HL-60 (cell line): Measurements from ENCODE around the gene MYH9.
"Not testable (repeated sequence)": the region's sequence is repeated elsewhere in the genome, so short reads cannot be mapped to it uniquely, and the experiment has no call there.

Experiments
- DNase-seq, 2 experiments: peaks; one replicate each; pipeline ENCODE4 v3.0.0-alpha.2; 2010 to 2020; ENCODE audit warnings: low read depth in 1 of 2, low spot score in 1 of 2
- H3K27ac ChIP-seq: fragments of 250-450 bp; sonication (Bioruptor Pico); replicated peaks from 2 replicates; pipeline ENCODE4 v1.5.1; 2020; ENCODE audit warnings: mild to moderate bottlenecking, moderate library complexity
- H3K27me3 ChIP-seq: fragments of 250-450 bp; sonication (Bioruptor Pico); 2 replicates; pipeline ENCODE4 v1.5.1; 2021; ENCODE audit warnings: mild to moderate bottlenecking, moderate library complexity; ENCODE audit not compliant: insufficient read depth, poor library complexity, severe bottlenecking
- H3K4me3 ChIP-seq: replicated peaks from 2 replicates; pipeline ENCODE4 v1.5.1; 2011; ENCODE audit warnings: mild to moderate bottlenecking, control low read depth, low read length; ENCODE audit not compliant: insufficient read depth
- GABPA ChIP-seq: IDR thresholded peaks from 2 replicates; pipeline ENCODE4 v1.6.1; 2012; ENCODE audit warnings: low read depth
- POLR2AphosphoS5 ChIP-seq: IDR thresholded peaks from 2 replicates; pipeline ENCODE4 v1.6.1; 2012; ENCODE audit warnings: low read depth
- REST ChIP-seq: IDR thresholded peaks from 2 replicates; pipeline ENCODE4 v1.6.1; 2012; ENCODE audit warnings: low read depth; ENCODE audit not compliant: insufficient replicate concordance
- SPI1 ChIP-seq: IDR thresholded peaks from 2 replicates; pipeline ENCODE4 v1.6.1; 2012; ENCODE audit warnings: low read depth, mild to moderate bottlenecking, borderline replicate concordance
- TF ChIP-seq, protein P1 (sequence below): IDR thresholded peaks from one replicate; pipeline ENCODE4 v1.5.1; 2011; ENCODE audit warnings: low read length, control low read depth, inconsistent platforms; ENCODE audit not compliant: insufficient read depth

Gene MYH9

GRCh38 chr22:36425977-36426523 lies 38.3 kb upstream of the MYH9 start:
- Histone ChIP-seq H3K27me3 (no peaks in the 10 kb centered on the region), H3K4me3 (no peak overlapping the region), H3K27ac (peak overlapping the region; percentile 58)
- DNase-seq, result no peak
- TF ChIP-seq GABPA, result no peak
- TF ChIP-seq POLR2AphosphoS5, result no peak
- TF ChIP-seq SPI1, result no peak
- TF ChIP-seq REST, result no peak
- TF ChIP-seq, protein P1, sequence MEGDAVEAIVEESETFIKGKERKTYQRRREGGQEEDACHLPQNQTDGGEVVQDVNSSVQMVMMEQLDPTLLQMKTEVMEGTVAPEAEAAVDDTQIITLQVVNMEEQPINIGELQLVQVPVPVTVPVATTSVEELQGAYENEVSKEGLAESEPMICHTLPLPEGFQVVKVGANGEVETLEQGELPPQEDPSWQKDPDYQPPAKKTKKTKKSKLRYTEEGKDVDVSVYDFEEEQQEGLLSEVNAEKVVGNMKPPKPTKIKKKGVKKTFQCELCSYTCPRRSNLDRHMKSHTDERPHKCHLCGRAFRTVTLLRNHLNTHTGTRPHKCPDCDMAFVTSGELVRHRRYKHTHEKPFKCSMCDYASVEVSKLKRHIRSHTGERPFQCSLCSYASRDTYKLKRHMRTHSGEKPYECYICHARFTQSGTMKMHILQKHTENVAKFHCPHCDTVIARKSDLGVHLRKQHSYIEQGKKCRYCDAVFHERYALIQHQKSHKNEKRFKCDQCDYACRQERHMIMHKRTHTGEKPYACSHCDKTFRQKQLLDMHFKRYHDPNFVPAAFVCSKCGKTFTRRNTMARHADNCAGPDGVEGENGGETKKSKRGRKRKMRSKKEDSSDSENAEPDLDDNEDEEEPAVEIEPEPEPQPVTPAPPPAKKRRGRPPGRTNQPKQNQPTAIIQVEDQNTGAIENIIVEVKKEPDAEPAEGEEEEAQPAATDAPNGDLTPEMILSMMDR, result no peak

GRCh38 chr22:36424901-36425579 lies 37.3 kb upstream of the MYH9 start:
- peak in 1 of 2 experiments; percentile 81 for DNase-seq
- TF ChIP-seq, protein P1, result no peak
- TF ChIP-seq POLR2AphosphoS5 (0 out of 2 replicates have a peak, but pooled peaks have one; percentile 33), SPI1 (no peak), GABPA (no peak), REST (no peak)
- Histone ChIP-seq H3K27ac (peak overlapping the region; percentile 58), H3K27me3 (no peaks in the 10 kb centered on the region), H3K4me3 (no peak overlapping the region)

- peak overlapping the region; percentile 36; the same call in 1 of the 2 replicates for H3K27ac ChIP-seq
- H3K4me3 ChIP-seq, DNase-seq, H3K27me3 ChIP-seq: not testable (repeated sequence)
Observed at GRCh38 chr22:36424466-36424865, 36.7 kb upstream of the MYH9 start.

DNA sequence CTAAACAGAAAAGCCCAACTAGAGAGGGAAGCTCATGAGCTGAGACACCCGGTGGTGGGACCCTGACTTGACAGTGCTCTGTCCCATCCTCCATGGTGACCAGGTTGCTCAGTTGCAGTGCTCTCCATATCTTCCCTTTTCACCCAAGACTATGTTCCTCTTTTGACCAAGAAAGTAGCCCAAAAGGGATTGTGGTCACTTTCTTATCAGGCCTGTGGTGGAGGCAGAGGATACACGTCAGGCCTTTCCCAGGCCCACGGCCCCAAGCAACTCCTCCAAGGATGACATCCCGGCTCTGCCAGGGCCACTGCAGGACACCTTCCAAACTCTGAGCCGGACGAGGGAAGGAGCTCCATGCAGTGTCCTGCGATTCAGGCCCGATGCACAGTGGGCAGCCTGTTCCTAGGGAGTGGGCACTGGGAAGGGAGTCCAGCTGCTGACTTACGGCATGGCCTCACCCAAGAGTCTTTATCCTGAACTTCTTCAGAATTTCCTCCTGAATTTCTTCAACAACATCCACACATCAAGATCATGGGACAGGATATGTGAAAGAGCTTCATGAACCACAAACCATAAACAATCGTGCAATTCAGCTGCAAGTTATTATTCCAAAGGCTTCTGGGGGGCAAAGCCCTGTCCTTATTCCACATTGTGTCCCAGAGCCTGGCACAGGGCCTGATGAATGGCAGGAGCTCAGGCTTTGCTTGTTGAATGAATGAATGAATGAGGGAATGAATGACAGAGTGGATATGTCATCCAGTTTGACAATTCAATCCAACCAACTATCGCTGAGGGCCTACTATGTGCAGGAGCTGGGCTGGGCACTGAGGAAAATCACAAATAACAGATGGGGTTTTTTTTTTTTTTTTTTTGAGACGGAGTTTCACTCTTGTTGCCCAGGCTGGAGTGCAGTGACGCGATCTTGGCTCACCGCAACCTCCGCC lies 36.0 kb upstream of the MYH9 start:
- peak overlapping the region; percentile 76 for H3K27ac ChIP-seq
- peak; percentile 76 to 86 for DNase-seq

More for the DNA sequence above, 36.0 kb upstream of the MYH9 start:
- H3K4me3 ChIP-seq, result no peak overlapping the region
- H3K27me3 ChIP-seq, result no peaks in the 10 kb centered on the region
- TF ChIP-seq SPI1 (no peak), POLR2AphosphoS5 (no peak; the same call in 1 of the 2 replicates), REST (no peak), GABPA (no peak)
- TF ChIP-seq, protein P1, result no peak
